Small intestine (tissue), 7 donors: Measurements from ENCODE around the gene TAB3. TPM values are rescaled to one million over a fixed set of nuclear protein-coding genes. Genes with fewer than 3 reads are reported as not detected.

Experiments used
- DNase-seq, 2 donors: peaks; one replicate each; pipeline versions ENCODE4 v3.0.0 to v3.0.0-alpha.2; 2013
- FAIRE-seq: peaks from 2 replicates; lab custom pipeline; 2012; peaks lifted over from hg19 to GRCh38; lab: Jason Lieb, UNC
- H3K27ac ChIP-seq, 3 donors: one replicate each; pipeline ENCODE4 v1.5.1; 2013; ENCODE audit warnings: low read length in 2 of 3, mild to moderate bottlenecking in 2 of 3, control low read depth in 1 of 3, inconsistent platforms in 1 of 3, low read depth in 1 of 3, moderate library complexity in 1 of 3
- H3K27me3 ChIP-seq, 3 donors: one replicate each; pipeline ENCODE4 v1.6.1; 2013; ENCODE audit warnings: low read length in 3 of 3, inconsistent platforms in 1 of 3; ENCODE audit not compliant: control insufficient read depth in 3 of 3, insufficient read depth in 3 of 3
- H3K36me3 ChIP-seq, 3 donors: one replicate each; pipeline ENCODE4 v1.6.1; 2013; ENCODE audit warnings: low read length in 3 of 3, inconsistent platforms in 1 of 3, low read depth in 1 of 3, mild to moderate bottlenecking in 1 of 3, moderate library complexity in 1 of 3; ENCODE audit not compliant: control insufficient read depth in 3 of 3, insufficient read depth in 2 of 3
- H3K4me1 ChIP-seq, 3 donors: one replicate each; pipeline ENCODE4 v1.6.1; 2013; ENCODE audit warnings: low read length in 2 of 3, inconsistent platforms in 1 of 3, low read depth in 1 of 3, mild to moderate bottlenecking in 1 of 3, moderate library complexity in 1 of 3; ENCODE audit not compliant: control insufficient read depth in 3 of 3, insufficient read depth in 2 of 3
- H3K4me3 ChIP-seq, 3 donors: one replicate each; pipeline ENCODE4 v1.5.1; 2013; ENCODE audit warnings: low read length in 3 of 3, control low read depth in 1 of 3, inconsistent platforms in 1 of 3, low read depth in 1 of 3, mild to moderate bottlenecking in 1 of 3, moderate library complexity in 1 of 3
- H3K9me3 ChIP-seq, 2 donors: one replicate each; pipeline ENCODE4 v1.6.1; 2013; ENCODE audit warnings: low read depth in 1 of 2, low read length in 1 of 2; ENCODE audit not compliant: control insufficient read depth in 2 of 2, insufficient read depth in 1 of 2
- WGBS, 3 donors: extraction: QIAGEN DNeasy Blood & Tissue Kit; methylation state at CpG; one replicate each; pipeline ENCODE4 v1.1.7; 2013; 5-methylcytosine and 5-hydroxymethylcytosine counted together
- polyA plus RNA-seq, 4 donors: library from polyadenylated mRNA; stranded (reverse) in 3 of 4; unstranded in 1 of 4; fragments of 200-250 nt in 3 of 4; fragments of 120-200 nt in 1 of 4; gene quantifications; one replicate each; pipeline versions ENCODE4 v1.2.1 to v1.2.3, GENCODE V29; 2013
- donor health status: healthy with polysubstance abuse.
- donor health status: control.
- donor health status: control.
- donor health status: Bipolar disorder and iron deficiency.
- donor health status: healthy.

TAB3 gene
- polyA plus RNA-seq, 4 donors, result 5.4 to 55.6 (median 7.8) TPM

- DNase-seq (no peak), FAIRE-seq (no peak)
- Histone ChIP-seq H3K27ac (peak overlapping the region in 2 of 3 donors; percentile 14 to 71), H3K4me1 (peaks cover 0 to 16% (median 0%) of the 10 kb centered on the region in 3 donors), H3K36me3 (peaks cover 0 to 12% (median 0%) of the 10 kb centered on the region in 3 donors), H3K4me3 (no peak overlapping the region), H3K9me3 (no peaks in the 10 kb centered on the region), H3K27me3 (no peaks in the 10 kb centered on the region)
- 71 to 100% (median 82%) methylated on average over 1 of the region's 1 CpG for WGBS, 3 donors
Observed at GRCh38 chrX:30863974-30864373, 25.1 kb downstream of the TAB3 start.

- WGBS, 3 donors, result 58 to 81% (median 78%) methylated on average over 1 of the region's 1 CpG
- FAIRE-seq, result no peak
Observed at GRCh38 chrX:30858098-30858497, 31.0 kb downstream of the TAB3 start.

GRCh38 chrX:30851449-30851848, 37.6 kb downstream of the TAB3 start:
- no peaks in the 10 kb centered on the region for H3K9me3 ChIP-seq
- H3K27ac ChIP-seq, result no peak overlapping the region
- peaks cover 2 to 19% (median 6%) of the 10 kb centered on the region in 3 donors for H3K36me3 ChIP-seq
- no peak overlapping the region for H3K4me3 ChIP-seq
- DNase-seq (no peak), FAIRE-seq (no peak)
- WGBS, 3 donors, result 60 to 86% (median 67%) methylated on average over 1 of the region's 1 CpG
- H3K4me1 ChIP-seq, result no peaks in the 10 kb centered on the region
- no peaks in the 10 kb centered on the region for H3K27me3 ChIP-seq

More at GRCh38 chrX:30858098-30858497, 31.0 kb downstream of the TAB3 start:
- no peak overlapping the region for H3K27ac ChIP-seq
- H3K36me3 ChIP-seq, result peaks cover 0 to 22% (median 6%) of the 10 kb centered on the region in 3 donors
- no peaks in the 10 kb centered on the region for H3K27me3 ChIP-seq
- H3K4me3 ChIP-seq, result no peak overlapping the region
- no peaks in the 10 kb centered on the region for H3K9me3 ChIP-seq
- DNase-seq, result no peak
- H3K4me1 ChIP-seq, result no peaks in the 10 kb centered on the region

GRCh38 chrX:30835373-30835772, 53.7 kb downstream of the TAB3 start:
- H3K27ac ChIP-seq, result peak overlapping the region in 1 of 3 donors; percentile 71
- peaks cover 0 to 25% (median 3%) of the 10 kb centered on the region in 3 donors for H3K36me3 ChIP-seq

GRCh38 chrX:30833896-30834295, 55.2 kb downstream of the TAB3 start:
- Histone ChIP-seq H3K36me3 (peaks cover 0 to 25% (median 3%) of the 10 kb centered on the region in 3 donors), H3K27ac (no peak overlapping the region), H3K4me3 (no peak overlapping the region), H3K27me3 (no peaks in the 10 kb centered on the region), H3K4me1 (peaks cover 0 to 6% (median 0%) of the 10 kb centered on the region in 3 donors), H3K9me3 (peaks cover 0 to 3% of the 10 kb centered on the region in 2 donors)
- 90 to 97% (median 95%) methylated on average over 4 of the region's 4 CpGs for WGBS, 3 donors
- FAIRE-seq, result no peak
- no peak for DNase-seq

More at GRCh38 chrX:30835373-30835772, 53.7 kb downstream of the TAB3 start:
- DNase-seq, result peak; percentile 5 to 60
- H3K4me1 ChIP-seq, result peaks cover 0 to 6% (median 0%) of the 10 kb centered on the region in 3 donors
- no peak overlapping the region for H3K4me3 ChIP-seq
- H3K27me3 ChIP-seq, result no peaks in the 10 kb centered on the region
- FAIRE-seq, result no peak
- peaks cover 0 to 3% of the 10 kb centered on the region in 2 donors for H3K9me3 ChIP-seq
- WGBS, 3 donors, result 63 to 85% (median 72%) methylated on average over 4 of the region's 4 CpGs

GRCh38 chrX:30831082-30831481, 58.0 kb downstream of the TAB3 start:
- DNase-seq, result no peak
- peaks cover 0 to 6% (median 0%) of the 10 kb centered on the region in 3 donors for H3K4me1 ChIP-seq
- no peak overlapping the region for H3K27ac ChIP-seq
- H3K9me3 ChIP-seq, result no peaks in the 10 kb centered on the region
- peaks cover 0 to 12% (median 3%) of the 10 kb centered on the region in 3 donors for H3K36me3 ChIP-seq
- no peak overlapping the region for H3K4me3 ChIP-seq
- WGBS, 3 donors, result 56 to 81% (median 74%) methylated on average over 10 of the region's 10 CpGs
- no peak for FAIRE-seq
- no peaks in the 10 kb centered on the region for H3K27me3 ChIP-seq

- Histone ChIP-seq H3K27me3 (no peaks in the 10 kb centered on the region), H3K36me3 (peaks cover 0 to 11% (median 3%) of the 10 kb centered on the region in 3 donors), H3K27ac (no peak overlapping the region), H3K9me3 (no peaks in the 10 kb centered on the region), H3K4me1 (peaks cover 0 to 6% (median 0%) of the 10 kb centered on the region in 3 donors), H3K4me3 (no peak overlapping the region)
- FAIRE-seq, result no peak
- 87 to 94% (median 93%) methylated on average over 3 of the region's 3 CpGs for WGBS, 3 donors
- DNase-seq, result no peak
Observed at GRCh38 chrX:30830326-30830943, 58.6 kb downstream of the TAB3 start.

- FAIRE-seq (no peak), DNase-seq (no peak)
- no peaks in the 10 kb centered on the region for H3K27me3 ChIP-seq
- H3K9me3 ChIP-seq, result no peaks in the 10 kb centered on the region
- no peak overlapping the region for H3K27ac ChIP-seq
- WGBS, 3 donors, result 58 to 73% (median 70%) methylated on average over 3 of the region's 3 CpGs
- no peaks in the 10 kb centered on the region for H3K4me1 ChIP-seq
- H3K36me3 ChIP-seq, result no peaks in the 10 kb centered on the region
- H3K4me3 ChIP-seq, result no peak overlapping the region
Observed at GRCh38 chrX:30824275-30824674, 64.8 kb downstream of the TAB3 start.
